Measurements from ENCODE around the gene JUNB.

JUNB gene

GRCh38 chr19:12769689-12770088 lies 21.6 kb upstream of the JUNB start:
- no peak for TF ChIP-seq CTCF (IDR thresholded peaks at IDR 0.05; ENCODE audit: low read depth, low read length, missing control alignments)
- Histone ChIP-seq H3K27ac (no peak overlapping the region), H3K4me3 (ENCODE audit: low read depth, low read length) (no peak overlapping the region), H3K36me3 (replicated peaks) (no peaks in the 10 kb centered on the region), H3K27me3 (replicated peaks) (no peaks in the 10 kb centered on the region)
- in situ Hi-C loops (cut with HindIII; ENCODE audit: low pct_ligation_motif_present, low sequenced_read_pairs) = no loop called here
- no peak for DNase-seq

GRCh38 chr19:12770922-12771321 lies 20.4 kb upstream of the JUNB start:
- Histone ChIP-seq H3K27me3 (replicated peaks) (no peaks in the 10 kb centered on the region), H3K36me3 (replicated peaks) (no peaks in the 10 kb centered on the region), H3K4me3 (ENCODE audit: low read depth, low read length) (no peak overlapping the region), H3K27ac (no peak overlapping the region)
- DNase-seq = no peak
- TF ChIP-seq CTCF (IDR thresholded peaks at IDR 0.05; ENCODE audit: low read depth, low read length, missing control alignments) = no peak
- in situ Hi-C loops (cut with HindIII; ENCODE audit: low pct_ligation_motif_present, low sequenced_read_pairs) = no loop called here

- in situ Hi-C loops (cut with HindIII; ENCODE audit: low pct_ligation_motif_present, low sequenced_read_pairs) = no loop called here
- Histone ChIP-seq H3K36me3 (replicated peaks) (no peaks in the 10 kb centered on the region), H3K27me3 (replicated peaks) (no peaks in the 10 kb centered on the region), H3K4me3 (ENCODE audit: low read depth, low read length) (no peak overlapping the region), H3K27ac (no peak overlapping the region)
- no peak for TF ChIP-seq CTCF (IDR thresholded peaks at IDR 0.05; ENCODE audit: low read depth, low read length, missing control alignments)
- DNase-seq = no peak
Observed at GRCh38 chr19:12772323-12772722, 19.0 kb upstream of the JUNB start.

- in situ Hi-C loops (cut with HindIII; ENCODE audit: low pct_ligation_motif_present, low sequenced_read_pairs) = no loop called here
- H3K4me3 ChIP-seq (ENCODE audit: low read depth, low read length) = no peak overlapping the region
- no peaks in the 10 kb centered on the region for H3K36me3 ChIP-seq (replicated peaks)
- no peaks in the 10 kb centered on the region for H3K27me3 ChIP-seq (replicated peaks)
- H3K27ac ChIP-seq = no peak overlapping the region
- DNase-seq = no peak
- peak; percentile 62 for TF ChIP-seq CTCF (IDR thresholded peaks at IDR 0.05; ENCODE audit: low read depth, low read length, missing control alignments)
Observed at GRCh38 chr19:12773571-12773970, 17.7 kb upstream of the JUNB start.

- Histone ChIP-seq H3K36me3 (replicated peaks) (no peaks in the 10 kb centered on the region), H3K27ac (no peak within 1 kb of the TSS), H3K4me3 (ENCODE audit: low read depth, low read length) (peak within 1 kb of the TSS; percentile 75), H3K27me3 (replicated peaks) (no peaks in the 10 kb centered on the region)
- in situ Hi-C loops (cut with HindIII; ENCODE audit: low pct_ligation_motif_present, low sequenced_read_pairs) = no loop called here
- no peak for TF ChIP-seq CTCF (IDR thresholded peaks at IDR 0.05; ENCODE audit: low read depth, low read length, missing control alignments)
- no peak for DNase-seq
Observed at GRCh38 chr19:12774588-12775555, 16.4 kb upstream of the JUNB start, which contains the start of gene HOOK2. TSS of gene HOOK2 (minus strand) at chr19:12775552. CDS start at chr19:12775449, 103 bp downstream.

Data from brain microvascular endothelial cell (primary cell).